OCI-LY7 (cell line): Measurements from ENCODE around the gene TMPRSS4. TPM values are rescaled to one million over a fixed set of nuclear protein-coding genes. Genes with fewer than 3 reads are reported as not detected.

Source experiments
- BruUV-seq: library from RNA; stranded (reverse); fragments of 400-500 nt; replicated peaks from 2 replicates; lab custom pipeline; 2021; lab: Mats Ljungman, UMichigan
- CTCF ChIA-PET: fragments of 300-600 bp; sonication (Branson Sonifier 250); formaldehyde crosslinking; loops from one replicate; lab custom pipeline; 2022; ENCODE audit warnings: antibody characterized with exemption; ENCODE audit not compliant: unreplicated experiment; lab: Charles Lee
- POLR2A ChIA-PET: fragments of 300-600 bp; sonication (Branson Sonifier 250); formaldehyde crosslinking; loops from one replicate; lab custom pipeline; 2022; ENCODE audit warnings: antibody characterized with exemption; lab: Charles Lee
- DNase-seq: peaks from one replicate; pipeline ENCODE4 v3.0.0-alpha.2; 2015; ENCODE audit warnings: low spot score
- H2AFZ ChIP-seq: fragments of 200-600 bp; sonication (generic), shearing (Covaris generic); 2 replicates; pipeline ENCODE4 v1.6.1; 2014; ENCODE audit warnings: mild to moderate bottlenecking, antibody characterized with exemption, low read length, moderate library complexity
- H3K27ac ChIP-seq: fragments of 200-600 bp; sonication (generic); 2 replicates; pipeline ENCODE4 v1.5.1; 2014; ENCODE audit warnings: mixed run types, low read depth, mild to moderate bottlenecking, moderate library complexity, low read length, inconsistent platforms; ENCODE audit not compliant: poor library complexity, severe bottlenecking
- H3K36me3 ChIP-seq: fragments of 200-600 bp; sonication (generic); 2 replicates; pipeline ENCODE4 v1.6.1; 2014; ENCODE audit warnings: mild to moderate bottlenecking, antibody characterized with exemption, low read length, moderate library complexity, mixed read lengths; ENCODE audit not compliant: insufficient read depth
- H3K4me1 ChIP-seq: fragments of 200-600 bp; sonication (generic); 2 replicates; pipeline ENCODE4 v1.5.1; 2014; ENCODE audit warnings: mild to moderate bottlenecking, low read length; ENCODE audit not compliant: insufficient read depth, poor library complexity, severe bottlenecking
- H3K4me2 ChIP-seq: fragments of 200-600 bp; sonication (generic); 2 replicates; pipeline ENCODE4 v1.6.1; 2014; ENCODE audit warnings: mild to moderate bottlenecking, low read length
- H3K4me3 ChIP-seq: fragments of 200-600 bp; sonication (generic); 2 replicates; pipeline ENCODE4 v1.5.1; 2014; ENCODE audit warnings: mild to moderate bottlenecking, low read depth, low read length; ENCODE audit not compliant: poor library complexity, severe bottlenecking
- H3K79me2 ChIP-seq: fragments of 200-600 bp; sonication (generic); 2 replicates; pipeline ENCODE4 v1.6.1; 2016; ENCODE audit warnings: low read depth, mild to moderate bottlenecking, low read length, moderate library complexity, mixed read lengths; ENCODE audit not compliant: insufficient read depth
- H3K9me2 ChIP-seq: fragments of 200-600 bp; sonication (generic); 2 replicates; pipeline ENCODE4 v1.6.1; 2016; ENCODE audit warnings: mild to moderate bottlenecking, low read length, mixed read lengths; ENCODE audit not compliant: insufficient read depth
- H3K9me3 ChIP-seq: fragments of 200-600 bp; sonication (generic); 2 replicates; pipeline ENCODE4 v1.6.1; 2014; ENCODE audit warnings: mild to moderate bottlenecking, mixed run types, low read length, mixed read lengths
- H4K20me1 ChIP-seq: fragments of 200-600 bp; sonication (generic); 2 replicates; pipeline ENCODE4 v1.6.1; 2014; ENCODE audit warnings: mild to moderate bottlenecking, antibody characterized with exemption, low read length, moderate library complexity, mixed read lengths; ENCODE audit not compliant: insufficient read depth
- CTCF ChIP-seq: fragments of 200-600 bp; sonication (generic); conservative IDR thresholded peaks from 2 replicates; pipeline ENCODE4 v1.5.1; 2014; ENCODE audit warnings: mild to moderate bottlenecking, antibody characterized with exemption, low read length, moderate library complexity, mixed read lengths
- EZH2phosphoT487 ChIP-seq: fragments of 200-600 bp; sonication (generic); IDR thresholded peaks from 2 replicates; pipeline ENCODE4 v1.6.1; 2018; ENCODE audit warnings: low read depth, borderline replicate concordance, mild to moderate bottlenecking, mixed run types, antibody characterized with exemption, low read length, moderate library complexity, mixed read lengths
- intact Hi-C: fragments of 100-400 bp; cut with micrococcal nuclease; formaldehyde crosslinking; loops from one replicate; pipeline ENCODE4 v1.10.0; 2022; ENCODE audit not compliant: unreplicated experiment
- total RNA-seq, 2 experiments: library from RNA; depleted of rRNA in 1 of 2; stranded (reverse); fragments of >200 nt in 1 of 2; shearing (Covaris generic) in 1 of 2; gene quantifications; 2 replicates each; pipeline ENCODE4 v1.2.3, GENCODE V29; 2014 to 2022

TMPRSS4 gene
- total RNA-seq, 2 experiments from 2014 or later: 0.03 TPM; not detected in 1

- TF ChIP-seq CTCF (no peak), EZH2phosphoT487 (no peak)
- H3K9me3 ChIP-seq: no peaks in the 10 kb centered on the region
- no TSS peak for BruUV-seq
- intact Hi-C loops: no loop called here
- ChIA-PET POLR2A (no interaction called here), CTCF (no interaction called here)
- no peaks in the 10 kb centered on the region for H3K9me2 ChIP-seq
- H3K27ac ChIP-seq: no peak overlapping the region
- no peak for DNase-seq
- no peaks in the 10 kb centered on the region for H3K4me1 ChIP-seq
- no peak overlapping the region for H3K4me2 ChIP-seq
- no peaks in the 10 kb centered on the region for H3K36me3 ChIP-seq
- H2AFZ ChIP-seq: no peak overlapping the region
- H3K79me2 ChIP-seq: no peaks in the 10 kb centered on the region
- no peaks in the 10 kb centered on the region for H4K20me1 ChIP-seq
- H3K4me3 ChIP-seq: no peak overlapping the region
Measured at GRCh38 chr11:118136801-118137200, 59.9 kb downstream of the TMPRSS4 start.

GRCh38 chr11:118138839-118139420 is 62.1 kb downstream of the TMPRSS4 start:
- intact Hi-C loops: no loop called here
- Histone ChIP-seq H3K4me1 (no peaks in the 10 kb centered on the region), H3K9me3 (no peaks in the 10 kb centered on the region), H3K4me2 (no peak overlapping the region), H3K9me2 (no peaks in the 10 kb centered on the region), H3K79me2 (no peaks in the 10 kb centered on the region), H3K27ac (no peak overlapping the region), H3K4me3 (no peak overlapping the region), H3K36me3 (no peaks in the 10 kb centered on the region), H4K20me1 (no peaks in the 10 kb centered on the region), H2AFZ (no peak overlapping the region)
- ChIA-PET POLR2A (interaction anchor here (0.6 kb wide), 2 partner anchors 255 to 444 kb away, joined by 4 read pairs; no protein-coding TSS in a partner anchor), CTCF (no interaction called here)
- TF ChIP-seq EZH2phosphoT487: no peak
- TF ChIP-seq CTCF: no peak
- BruUV-seq: no TSS peak
- DNase-seq: no peak

GRCh38 chr11:118139578-118139977 is 62.7 kb downstream of the TMPRSS4 start:
- H3K4me3 ChIP-seq: no peak overlapping the region
- no peak overlapping the region for H2AFZ ChIP-seq
- intact Hi-C loops: no loop called here
- no peak for DNase-seq
- ChIA-PET POLR2A (interaction anchor here (0.6 to 0.7 kb wide), 3 partner anchors 20 to 444 kb away, joined by 4 to 5 read pairs (median 5); no protein-coding TSS in a partner anchor), CTCF (no interaction called here)
- H3K79me2 ChIP-seq: no peaks in the 10 kb centered on the region
- BruUV-seq: no TSS peak
- no peaks in the 10 kb centered on the region for H3K9me2 ChIP-seq
- TF ChIP-seq CTCF: no peak
- no peak for TF ChIP-seq EZH2phosphoT487
- no peaks in the 10 kb centered on the region for H4K20me1 ChIP-seq
- no peaks in the 10 kb centered on the region for H3K36me3 ChIP-seq
- no peaks in the 10 kb centered on the region for H3K4me1 ChIP-seq
- H3K4me2 ChIP-seq: no peak overlapping the region
- no peaks in the 10 kb centered on the region for H3K9me3 ChIP-seq
- H3K27ac ChIP-seq: no peak overlapping the region
